A673 (cell line): ENCODE results near the gene GRAMD1A.
"Not testable (repeated sequence)": the region's sequence is repeated elsewhere in the genome, so short reads cannot be mapped to it uniquely, and the experiment has no call there.

Experiments used
- CTCF ChIP-seq: fragments of 300-800, 200-600 bp; sonication (generic); conservative IDR thresholded peaks from 2 replicates; pipeline ENCODE4 v1.5.1; 2017; ENCODE audit warnings: low read depth, mild to moderate bottlenecking, antibody characterized with exemption, low read length, moderate library complexity, mixed read lengths
- EZH2 ChIP-seq: fragments of 200-600 bp; sonication (generic); IDR thresholded peaks from 2 replicates; pipeline ENCODE4 v1.6.1; 2017; ENCODE audit warnings: borderline replicate concordance, low read depth, mild to moderate bottlenecking, mixed read lengths, antibody characterized with exemption, low read length; ENCODE audit not compliant: poor library complexity, severe bottlenecking

- not testable (repeated sequence) for TF ChIP-seq CTCF, EZH2
Measured at GRCh38 chr19:35007427-35007826, 7.3 kb downstream of the GRAMD1A start.
